Fibroblast of lung (primary cell): ENCODE results near the gene RRM1.

ENCODE experiments used
- EZH2 ChIP-seq: IDR thresholded peaks from 2 replicates; pipeline ENCODE4 v1.5.1; 2012; ENCODE audit warnings: low read length, control low read depth, mild to moderate bottlenecking; ENCODE audit errors: missing control alignments
- TF ChIP-seq, protein P1 (sequence below), 2 donors: IDR thresholded peaks in 1 of 2; conservative IDR thresholded peaks in 1 of 2; 1 replicate in 1 of 2; 2 replicates in 1 of 2; pipeline ENCODE4 v1.5.1; 2011 to 2012; ENCODE audit warnings: low read length in 2 of 2, control low read depth in 1 of 2, inconsistent platforms in 1 of 2, low read depth in 1 of 2, mild to moderate bottlenecking in 1 of 2

DNA sequence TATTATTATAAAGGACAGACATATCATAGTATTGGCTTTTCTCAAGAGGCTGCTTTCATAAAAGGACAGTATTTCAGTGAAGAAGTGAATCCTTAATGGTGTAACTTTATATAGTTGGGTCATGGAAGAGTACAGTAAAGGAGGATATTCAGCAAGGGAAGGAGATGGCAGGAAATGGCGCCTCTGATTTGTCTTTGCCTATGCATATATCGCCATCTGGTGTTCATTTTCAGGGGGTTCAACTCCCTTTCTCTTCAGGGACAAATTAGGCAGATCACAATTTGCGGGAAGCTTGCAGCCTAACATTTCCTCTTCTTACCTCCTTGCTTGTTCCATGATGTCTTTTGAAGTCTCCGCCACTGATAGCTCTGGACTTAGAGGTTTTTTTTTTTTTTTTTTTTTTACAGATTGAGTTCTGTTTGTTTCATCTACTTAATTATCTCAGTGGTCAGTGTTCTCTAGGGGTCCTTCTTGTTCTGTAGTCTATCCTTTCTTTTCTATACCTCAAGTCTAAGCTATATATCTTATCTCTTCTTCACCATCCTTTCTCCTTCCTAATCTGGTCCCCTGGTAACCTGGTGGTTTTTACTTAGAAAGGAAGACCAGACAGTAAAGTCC lies 21.8 kb upstream of the RRM1 start:
- TF ChIP-seq, protein P1, sequence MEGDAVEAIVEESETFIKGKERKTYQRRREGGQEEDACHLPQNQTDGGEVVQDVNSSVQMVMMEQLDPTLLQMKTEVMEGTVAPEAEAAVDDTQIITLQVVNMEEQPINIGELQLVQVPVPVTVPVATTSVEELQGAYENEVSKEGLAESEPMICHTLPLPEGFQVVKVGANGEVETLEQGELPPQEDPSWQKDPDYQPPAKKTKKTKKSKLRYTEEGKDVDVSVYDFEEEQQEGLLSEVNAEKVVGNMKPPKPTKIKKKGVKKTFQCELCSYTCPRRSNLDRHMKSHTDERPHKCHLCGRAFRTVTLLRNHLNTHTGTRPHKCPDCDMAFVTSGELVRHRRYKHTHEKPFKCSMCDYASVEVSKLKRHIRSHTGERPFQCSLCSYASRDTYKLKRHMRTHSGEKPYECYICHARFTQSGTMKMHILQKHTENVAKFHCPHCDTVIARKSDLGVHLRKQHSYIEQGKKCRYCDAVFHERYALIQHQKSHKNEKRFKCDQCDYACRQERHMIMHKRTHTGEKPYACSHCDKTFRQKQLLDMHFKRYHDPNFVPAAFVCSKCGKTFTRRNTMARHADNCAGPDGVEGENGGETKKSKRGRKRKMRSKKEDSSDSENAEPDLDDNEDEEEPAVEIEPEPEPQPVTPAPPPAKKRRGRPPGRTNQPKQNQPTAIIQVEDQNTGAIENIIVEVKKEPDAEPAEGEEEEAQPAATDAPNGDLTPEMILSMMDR (conservative IDR thresholded peaks at IDR 0.05 in 1 of 2, IDR thresholded peaks at IDR 0.05 in 1 of 2; ENCODE audit: low read depth in 1 of 2, low read length in 2 of 2): peak; percentile 84 to 88
- no peak for TF ChIP-seq EZH2
